SU-DHL-6 (cell line): Measurements from ENCODE around the gene ARAP1.

ENCODE experiments used
- H2AFZ ChIP-seq: fragments of 200-600 bp; sonication (generic); 2 replicates; pipeline ENCODE4 v1.6.1; 2014; ENCODE audit warnings: low read depth, mild to moderate bottlenecking, moderate library complexity, mixed read lengths, antibody characterized with exemption, low read length; ENCODE audit not compliant: severe bottlenecking
- H3F3A ChIP-seq: fragments of 200-600 bp; shearing (Covaris generic); 2 replicates; pipeline ENCODE4 v1.6.0; 2016; ENCODE audit warnings: antibody characterized with exemption, mild to moderate bottlenecking; ENCODE audit not compliant: insufficient read depth
- H3K27ac ChIP-seq: fragments of 200-600 bp; sonication (generic); 2 replicates; pipeline ENCODE4 v1.5.1; 2016; ENCODE audit warnings: low read depth, mild to moderate bottlenecking, low read length, moderate library complexity, mixed read lengths
- H3K27me3 ChIP-seq: fragments of 200-600 bp; sonication (generic), shearing (Covaris generic); 2 replicates; pipeline ENCODE4 v1.6.0; 2014; ENCODE audit warnings: mild to moderate bottlenecking, low read length
- H3K36me3 ChIP-seq: fragments of 200-600 bp; sonication (generic); 2 replicates; pipeline ENCODE4 v1.6.1; 2014; ENCODE audit warnings: mild to moderate bottlenecking, low read length, mixed read lengths
- H3K4me2 ChIP-seq: fragments of 300-600, 200-600 bp; shearing (Covaris generic), sonication (generic); 2 replicates; pipeline ENCODE4 v1.6.0; 2014; ENCODE audit warnings: low read length, low read depth, mild to moderate bottlenecking; ENCODE audit not compliant: poor library complexity, severe bottlenecking
- H3K4me3 ChIP-seq: fragments of 200-600 bp; sonication (generic); 2 replicates; pipeline ENCODE4 v1.5.1; 2014; ENCODE audit warnings: antibody characterized with exemption, low read length, mild to moderate bottlenecking, mixed read lengths; ENCODE audit not compliant: insufficient read depth, poor library complexity, severe bottlenecking
- H3K79me2 ChIP-seq: fragments of 200-600 bp; sonication (generic); 2 replicates; pipeline ENCODE4 v1.6.1; 2014; ENCODE audit warnings: mild to moderate bottlenecking, low read length, moderate library complexity; ENCODE audit not compliant: insufficient read depth
- H3K9ac ChIP-seq: fragments of 200-600 bp; sonication (generic); 2 replicates; pipeline ENCODE4 v1.7.0; 2014; ENCODE audit warnings: mild to moderate bottlenecking, low read length
- H3K9me2 ChIP-seq: fragments of 200-600 bp; sonication (generic); replicated peaks from 2 replicates; pipeline ENCODE4 v1.6.1; 2014; ENCODE audit warnings: low read length; ENCODE audit not compliant: insufficient read depth
- H3K9me3 ChIP-seq: fragments of 200-600 bp; sonication (generic); 2 replicates; pipeline ENCODE4 v1.6.1; 2014; ENCODE audit warnings: low read length, mixed read lengths; ENCODE audit not compliant: insufficient read depth
- H4K20me1 ChIP-seq: fragments of 200-600 bp; sonication (generic); 2 replicates; pipeline ENCODE4 v1.6.1; 2014; ENCODE audit warnings: low read depth, mild to moderate bottlenecking, antibody characterized with exemption, low read length, moderate library complexity, mixed read lengths
- EZH2phosphoT487 ChIP-seq: fragments of 200-600 bp; sonication (generic), shearing (Covaris generic); conservative IDR thresholded peaks from 2 replicates; pipeline ENCODE4 v1.6.1; 2018; ENCODE audit warnings: mild to moderate bottlenecking, antibody characterized with exemption, low read length, moderate library complexity, mixed read lengths
- TF ChIP-seq, protein P1 (sequence below): fragments of 200-600 bp; sonication (generic); IDR thresholded peaks from one replicate; pipeline ENCODE4 v1.5.1; 2017; ENCODE audit warnings: antibody characterized with exemption, mild to moderate bottlenecking, low read length, moderate library complexity; ENCODE audit not compliant: insufficient read depth, poor library complexity, severe bottlenecking

Gene ARAP1

DNA sequence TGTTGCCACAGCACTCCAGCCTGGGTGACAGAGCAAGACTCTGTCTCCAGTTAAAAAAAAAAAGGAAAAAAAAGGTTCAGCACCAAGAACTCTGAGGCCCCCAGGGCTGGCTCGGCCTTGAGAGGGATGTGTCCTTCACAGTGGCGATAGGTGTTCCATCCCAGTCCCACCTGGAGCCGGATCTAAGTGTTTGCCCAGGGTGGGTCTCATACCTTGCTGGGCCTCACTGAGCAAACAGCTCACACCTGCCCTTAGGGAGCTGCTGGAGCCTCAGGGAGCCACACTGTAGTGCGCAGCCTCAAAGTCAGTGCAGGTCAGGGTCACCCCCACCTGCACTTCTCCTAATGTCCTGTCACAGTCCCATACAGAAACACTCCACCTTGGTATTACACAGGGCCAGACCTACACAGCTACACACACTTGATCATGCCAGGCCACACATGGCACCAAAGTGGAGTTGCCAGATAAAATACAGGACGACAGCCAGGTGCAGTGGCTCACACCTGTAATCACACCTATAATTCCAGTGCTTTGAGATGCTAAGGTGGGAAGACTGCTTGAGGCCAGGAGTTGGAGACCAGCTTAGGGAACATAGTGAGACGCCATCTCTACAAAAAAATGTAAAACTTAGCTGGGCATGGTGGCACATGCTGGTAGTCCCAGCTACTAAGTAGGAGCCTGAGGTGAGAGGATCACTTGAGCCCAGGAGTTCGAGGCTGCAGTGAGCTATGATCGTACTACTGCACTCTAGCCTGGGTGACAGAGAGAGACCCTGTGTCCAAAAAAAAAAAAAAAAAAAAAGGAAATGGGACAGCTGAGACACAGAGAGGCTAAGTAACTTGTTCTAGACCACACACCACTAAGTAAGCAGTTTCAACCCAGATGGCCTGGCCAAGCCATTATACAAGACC, 34.4 kb upstream of the ARAP1 start:
- no peaks in the 10 kb centered on the region for H3K9me3 ChIP-seq
- no peak overlapping the region for H2AFZ ChIP-seq
- no peaks in the 10 kb centered on the region for H3K79me2 ChIP-seq
- no peaks in the 10 kb centered on the region for H3K9me2 ChIP-seq
- no peaks in the 10 kb centered on the region for H3K36me3 ChIP-seq
- H3K4me3 ChIP-seq = no peak overlapping the region
- no peak overlapping the region for H3K4me2 ChIP-seq
- no peak overlapping the region for H3K27ac ChIP-seq
- H3K9ac ChIP-seq = no peak overlapping the region
- H4K20me1 ChIP-seq = no peaks in the 10 kb centered on the region
- H3K27me3 ChIP-seq = no peaks in the 10 kb centered on the region
- no peaks in the 10 kb centered on the region for H3F3A ChIP-seq
- no peak for TF ChIP-seq EZH2phosphoT487
- TF ChIP-seq, protein P1, sequence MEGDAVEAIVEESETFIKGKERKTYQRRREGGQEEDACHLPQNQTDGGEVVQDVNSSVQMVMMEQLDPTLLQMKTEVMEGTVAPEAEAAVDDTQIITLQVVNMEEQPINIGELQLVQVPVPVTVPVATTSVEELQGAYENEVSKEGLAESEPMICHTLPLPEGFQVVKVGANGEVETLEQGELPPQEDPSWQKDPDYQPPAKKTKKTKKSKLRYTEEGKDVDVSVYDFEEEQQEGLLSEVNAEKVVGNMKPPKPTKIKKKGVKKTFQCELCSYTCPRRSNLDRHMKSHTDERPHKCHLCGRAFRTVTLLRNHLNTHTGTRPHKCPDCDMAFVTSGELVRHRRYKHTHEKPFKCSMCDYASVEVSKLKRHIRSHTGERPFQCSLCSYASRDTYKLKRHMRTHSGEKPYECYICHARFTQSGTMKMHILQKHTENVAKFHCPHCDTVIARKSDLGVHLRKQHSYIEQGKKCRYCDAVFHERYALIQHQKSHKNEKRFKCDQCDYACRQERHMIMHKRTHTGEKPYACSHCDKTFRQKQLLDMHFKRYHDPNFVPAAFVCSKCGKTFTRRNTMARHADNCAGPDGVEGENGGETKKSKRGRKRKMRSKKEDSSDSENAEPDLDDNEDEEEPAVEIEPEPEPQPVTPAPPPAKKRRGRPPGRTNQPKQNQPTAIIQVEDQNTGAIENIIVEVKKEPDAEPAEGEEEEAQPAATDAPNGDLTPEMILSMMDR = no peak

DNA sequence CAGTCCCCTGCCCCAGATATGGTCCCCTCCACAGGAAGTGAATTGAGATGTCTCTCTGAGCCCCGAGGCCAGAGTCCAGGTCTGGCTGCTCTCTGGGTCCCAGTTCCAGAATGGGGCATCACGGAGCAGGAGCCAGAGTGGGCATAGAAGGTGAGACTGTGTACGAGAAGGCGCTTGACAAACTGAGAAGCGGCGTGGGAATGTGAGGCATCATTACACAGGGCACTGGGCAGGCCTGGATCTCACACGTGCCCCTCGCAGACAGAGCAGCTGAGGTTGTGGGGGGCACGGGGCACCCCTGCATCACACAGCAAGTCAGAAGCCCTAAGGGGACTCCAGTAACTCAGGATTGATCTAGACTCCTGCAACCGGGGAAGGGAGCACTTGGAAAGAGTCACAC, 32.5 kb upstream of the ARAP1 start:
- Histone ChIP-seq H3K27me3 (no peaks in the 10 kb centered on the region), H3F3A (no peaks in the 10 kb centered on the region), H3K27ac (no peak overlapping the region), H2AFZ (no peak overlapping the region), H3K79me2 (no peaks in the 10 kb centered on the region), H3K4me2 (no peak overlapping the region), H3K9ac (no peak overlapping the region), H3K36me3 (no peaks in the 10 kb centered on the region), H3K9me3 (no peaks in the 10 kb centered on the region), H4K20me1 (no peaks in the 10 kb centered on the region), H3K4me3 (no peak overlapping the region), H3K9me2 (no peaks in the 10 kb centered on the region)
- TF ChIP-seq, protein P1 = no peak
- no peak for TF ChIP-seq EZH2phosphoT487

DNA sequence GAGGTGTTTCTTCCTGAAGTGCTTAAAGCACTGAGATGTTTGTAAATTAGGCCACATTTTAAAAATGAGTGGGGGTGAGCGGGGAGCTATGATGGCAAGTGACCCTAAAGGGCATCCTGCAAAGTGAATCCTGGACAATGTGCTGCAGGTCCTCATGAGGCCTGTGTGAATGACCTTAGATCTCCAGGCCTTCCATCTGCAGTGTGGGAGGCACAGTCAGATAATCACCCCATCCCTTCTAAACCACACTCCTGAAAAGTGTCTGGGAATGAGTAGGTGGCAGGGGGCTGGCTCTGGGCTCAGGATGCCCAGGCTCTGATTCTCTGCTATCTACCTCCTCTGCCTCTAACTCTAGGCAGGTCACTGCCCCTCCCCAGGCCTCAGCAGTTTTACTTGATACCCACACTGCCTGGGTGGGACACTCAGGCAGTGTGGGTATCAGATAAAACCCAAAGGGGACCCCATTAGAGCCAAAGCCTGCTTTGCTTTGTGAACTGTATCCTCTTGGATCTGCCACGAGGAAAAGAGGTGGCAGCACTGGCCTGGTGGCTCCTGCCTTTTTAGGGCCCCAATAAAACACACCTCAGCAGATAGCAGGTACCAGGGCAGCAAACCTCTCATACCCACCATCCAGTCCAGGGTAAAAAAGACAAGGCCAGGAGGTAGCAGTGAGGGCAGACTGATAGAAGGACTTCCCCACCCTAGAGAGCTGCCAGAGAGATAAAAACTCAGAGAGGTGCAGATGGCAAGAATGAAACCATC, 31.1 kb upstream of the ARAP1 start:
- Histone ChIP-seq H3K4me2 (no peak overlapping the region), H3K9me3 (no peaks in the 10 kb centered on the region), H3K9ac (no peak overlapping the region), H3F3A (no peaks in the 10 kb centered on the region), H3K27ac (no peak overlapping the region), H3K9me2 (no peaks in the 10 kb centered on the region), H3K79me2 (no peaks in the 10 kb centered on the region), H4K20me1 (no peaks in the 10 kb centered on the region), H3K36me3 (no peaks in the 10 kb centered on the region), H2AFZ (no peak overlapping the region), H3K27me3 (no peaks in the 10 kb centered on the region), H3K4me3 (no peak overlapping the region)
- TF ChIP-seq, protein P1 = no peak
- TF ChIP-seq EZH2phosphoT487 = no peak
